GM12878 (cell line): ENCODE data around the gene NUDT1. TPM values are rescaled to one million over a fixed set of nuclear protein-coding genes. Genes with fewer than 3 reads are reported as not detected.
A peak's percentile ranks its signal among the peaks of the same experiment; 100 is the strongest.

ENCODE experiments used
- BACH1 ChIP-seq: fragments of 450-650 bp; IDR thresholded peaks from 2 replicates; pipeline ENCODE4 v1.6.1; 2017; ENCODE audit warnings: mild to moderate bottlenecking, borderline replicate concordance
- BMI1 ChIP-seq: fragments of 450-650 bp; IDR thresholded peaks from 2 replicates; pipeline ENCODE4 v1.6.1; 2016; ENCODE audit warnings: mild to moderate bottlenecking, moderate library complexity, borderline replicate concordance
- CHD2 ChIP-seq: IDR thresholded peaks from 2 replicates; pipeline ENCODE4 v1.6.1; 2011; ENCODE audit warnings: low read depth, low read length, improper control_type of control experiment, borderline replicate concordance
- EGR1 ChIP-seq, 2 experiments: IDR thresholded peaks; 1 replicate in 1 of 2; 2 replicates in 1 of 2; pipeline ENCODE4 v1.6.1; 2011 to 2012; ENCODE audit warnings: low read depth in 2 of 2, low read length in 2 of 2, borderline replicate concordance in 1 of 2, mild to moderate bottlenecking in 1 of 2, moderate library complexity in 1 of 2
- EP300 ChIP-seq, 2 experiments: fragments of 150-350 bp in 1 of 2; IDR thresholded peaks; 2 replicates each; pipeline ENCODE4 v1.6.1; 2011 to 2012; ENCODE audit warnings: low read depth in 2 of 2, low read length in 2 of 2, borderline replicate concordance in 1 of 2, improper control_type of control experiment in 1 of 2, inconsistent platforms in 1 of 2; ENCODE audit not compliant: control insufficient read depth in 1 of 2
- NFYB ChIP-seq: IDR thresholded peaks from 2 replicates; pipeline ENCODE4 v1.6.1; 2011; ENCODE audit warnings: low read depth, mild to moderate bottlenecking, low read length, improper control_type of control experiment, moderate library complexity; ENCODE audit not compliant: insufficient read depth
- RAD51 ChIP-seq: fragments of 450-650 bp; IDR thresholded peaks from 2 replicates; pipeline ENCODE4 v1.6.1; 2016; ENCODE audit warnings: moderate library complexity, mild to moderate bottlenecking, inconsistent platforms
- RFX5 ChIP-seq: IDR thresholded peaks from 2 replicates; pipeline ENCODE4 v1.6.1; 2011; ENCODE audit warnings: low read depth, low read length, improper control_type of control experiment
- SREBF1 ChIP-seq: IDR thresholded peaks from 2 replicates; pipeline ENCODE4 v1.6.1; 2012; ENCODE audit warnings: mild to moderate bottlenecking, low read length
- SREBF2 ChIP-seq: IDR thresholded peaks from 2 replicates; pipeline ENCODE4 v1.6.1; 2012; ENCODE audit warnings: mild to moderate bottlenecking, low read length
- SUZ12 ChIP-seq: fragments of 200-600 bp; sonication (generic); IDR thresholded peaks from one replicate; pipeline ENCODE4 v1.6.1; 2018; ENCODE audit warnings: antibody characterized with exemption, mild to moderate bottlenecking; ENCODE audit not compliant: unreplicated experiment
- polyA plus RNA-seq, 11 experiments: library from polyadenylated mRNA; depleted of rRNA in 4 of 11; unstranded in 6 of 11; stranded (reverse) in 5 of 11; fragments of >200 nt; fragmentation: Nextera tagmentation in 4 of 11; fragmentation: Illumina TruSeq in 1 of 11; extraction: Ambion mirVana in 4 of 11; extraction: Trizol in 1 of 11; gene quantifications; 1 replicate in 1 of 11; 2 replicates in 10 of 11; pipeline versions ENCODE4 v1.2.1 to v1.2.3, GENCODE V29; 2011 to 2016; ENCODE audit warnings: inconsistent platforms in 2 of 11, missing spikeins in 2 of 11, low read depth in 1 of 11
- total RNA-seq, 4 experiments: library from RNA; depleted of rRNA in 3 of 4; stranded (reverse); fragments of >200 nt in 3 of 4; fragmentation: Illumina TruSeq in 1 of 4; extraction: Trizol in 1 of 4; gene quantifications; 2 replicates each; pipeline versions ENCODE4 v1.2.1 to v1.2.3, GENCODE V29; 2013 to 2021
- TF ChIP-seq, protein P1 (sequence below): fragments of 450-650 bp; formaldehyde crosslinking; IDR thresholded peaks from 2 replicates; pipeline ENCODE4 v1.4.0; 2020; ENCODE audit warnings: mild to moderate bottlenecking, moderate library complexity
- TF ChIP-seq, protein P2 (sequence below): IDR thresholded peaks from 2 replicates; pipeline ENCODE4 v1.6.1; 2011; ENCODE audit warnings: borderline replicate concordance, low read depth, mild to moderate bottlenecking, moderate library complexity, low read length; ENCODE audit not compliant: insufficient read depth, poor library complexity, severe bottlenecking
- TF ChIP-seq, protein P3 (sequence below): fragments of 450-650 bp; IDR thresholded peaks from 2 replicates; pipeline ENCODE4 v1.6.1; 2016; ENCODE audit warnings: mild to moderate bottlenecking, moderate library complexity, borderline replicate concordance
- TF ChIP-seq, protein P4 (sequence below): IDR thresholded peaks from 2 replicates; pipeline ENCODE4 v1.6.1; 2011; ENCODE audit warnings: low read depth, mild to moderate bottlenecking, low read length, moderate library complexity, borderline replicate concordance; ENCODE audit errors: extremely low read depth
- TF ChIP-seq, protein P5 (sequence below): fragments of 150-350 bp; IDR thresholded peaks from 2 replicates; pipeline ENCODE4 v1.6.1; 2014; ENCODE audit warnings: mild to moderate bottlenecking, low read depth, low read length
- TF ChIP-seq, protein P6 (sequence below): IDR thresholded peaks from 2 replicates; pipeline ENCODE4 v1.6.1; 2012; ENCODE audit warnings: low read depth, low read length, improper control_type of control experiment

Gene NUDT1
- total and polyA plus RNA-seq, 10 of the 15 experiments (the other 5 are each of a cell fraction or from before 2014, with no cell fraction given): 7.7 to 122 (median 59.2) TPM

DNA sequence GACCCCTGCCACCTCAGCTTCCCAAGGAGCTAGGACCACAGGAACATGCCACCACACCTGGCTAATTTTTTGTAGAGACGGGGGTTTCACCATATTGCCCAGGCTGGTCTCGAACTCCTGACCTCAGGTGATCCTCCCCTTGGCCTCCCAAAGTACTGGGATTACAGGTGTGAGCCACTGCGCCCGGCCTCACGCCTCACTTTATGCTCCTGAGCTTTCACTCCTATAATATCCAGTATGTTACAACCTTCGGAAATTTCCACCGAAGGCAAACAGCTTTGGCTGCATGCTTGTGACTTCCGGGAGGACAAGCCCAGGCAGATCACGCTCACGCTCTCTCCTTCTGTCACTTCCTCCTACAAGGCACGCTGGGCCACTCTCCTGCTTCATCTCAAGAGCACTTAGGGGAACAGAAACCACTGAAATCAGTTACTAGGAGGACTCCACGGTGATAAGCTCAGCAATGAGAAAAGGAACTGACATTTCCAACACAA is 4.9 kb upstream of the NUDT1 start (continued):
- TF ChIP-seq, protein P1, sequence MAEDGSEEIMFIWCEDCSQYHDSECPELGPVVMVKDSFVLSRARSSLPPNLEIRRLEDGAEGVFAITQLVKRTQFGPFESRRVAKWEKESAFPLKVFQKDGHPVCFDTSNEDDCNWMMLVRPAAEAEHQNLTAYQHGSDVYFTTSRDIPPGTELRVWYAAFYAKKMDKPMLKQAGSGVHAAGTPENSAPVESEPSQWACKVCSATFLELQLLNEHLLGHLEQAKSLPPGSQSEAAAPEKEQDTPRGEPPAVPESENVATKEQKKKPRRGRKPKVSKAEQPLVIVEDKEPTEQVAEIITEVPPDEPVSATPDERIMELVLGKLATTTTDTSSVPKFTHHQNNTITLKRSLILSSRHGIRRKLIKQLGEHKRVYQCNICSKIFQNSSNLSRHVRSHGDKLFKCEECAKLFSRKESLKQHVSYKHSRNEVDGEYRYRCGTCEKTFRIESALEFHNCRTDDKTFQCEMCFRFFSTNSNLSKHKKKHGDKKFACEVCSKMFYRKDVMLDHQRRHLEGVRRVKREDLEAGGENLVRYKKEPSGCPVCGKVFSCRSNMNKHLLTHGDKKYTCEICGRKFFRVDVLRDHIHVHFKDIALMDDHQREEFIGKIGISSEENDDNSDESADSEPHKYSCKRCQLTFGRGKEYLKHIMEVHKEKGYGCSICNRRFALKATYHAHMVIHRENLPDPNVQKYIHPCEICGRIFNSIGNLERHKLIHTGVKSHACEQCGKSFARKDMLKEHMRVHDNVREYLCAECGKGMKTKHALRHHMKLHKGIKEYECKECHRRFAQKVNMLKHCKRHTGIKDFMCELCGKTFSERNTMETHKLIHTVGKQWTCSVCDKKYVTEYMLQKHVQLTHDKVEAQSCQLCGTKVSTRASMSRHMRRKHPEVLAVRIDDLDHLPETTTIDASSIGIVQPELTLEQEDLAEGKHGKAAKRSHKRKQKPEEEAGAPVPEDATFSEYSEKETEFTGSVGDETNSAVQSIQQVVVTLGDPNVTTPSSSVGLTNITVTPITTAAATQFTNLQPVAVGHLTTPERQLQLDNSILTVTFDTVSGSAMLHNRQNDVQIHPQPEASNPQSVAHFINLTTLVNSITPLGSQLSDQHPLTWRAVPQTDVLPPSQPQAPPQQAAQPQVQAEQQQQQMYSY: no peak
- no peak for TF ChIP-seq SREBF1
- no peak for TF ChIP-seq RAD51
- TF ChIP-seq RFX5: peak; percentile 85
- TF ChIP-seq, protein P2, sequence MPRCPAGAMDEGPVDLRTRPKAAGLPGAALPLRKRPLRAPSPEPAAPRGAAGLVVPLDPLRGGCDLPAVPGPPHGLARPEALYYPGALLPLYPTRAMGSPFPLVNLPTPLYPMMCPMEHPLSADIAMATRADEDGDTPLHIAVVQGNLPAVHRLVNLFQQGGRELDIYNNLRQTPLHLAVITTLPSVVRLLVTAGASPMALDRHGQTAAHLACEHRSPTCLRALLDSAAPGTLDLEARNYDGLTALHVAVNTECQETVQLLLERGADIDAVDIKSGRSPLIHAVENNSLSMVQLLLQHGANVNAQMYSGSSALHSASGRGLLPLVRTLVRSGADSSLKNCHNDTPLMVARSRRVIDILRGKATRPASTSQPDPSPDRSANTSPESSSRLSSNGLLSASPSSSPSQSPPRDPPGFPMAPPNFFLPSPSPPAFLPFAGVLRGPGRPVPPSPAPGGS: peak; percentile 55
- no peak for TF ChIP-seq NFYB
- TF ChIP-seq, protein P3, sequence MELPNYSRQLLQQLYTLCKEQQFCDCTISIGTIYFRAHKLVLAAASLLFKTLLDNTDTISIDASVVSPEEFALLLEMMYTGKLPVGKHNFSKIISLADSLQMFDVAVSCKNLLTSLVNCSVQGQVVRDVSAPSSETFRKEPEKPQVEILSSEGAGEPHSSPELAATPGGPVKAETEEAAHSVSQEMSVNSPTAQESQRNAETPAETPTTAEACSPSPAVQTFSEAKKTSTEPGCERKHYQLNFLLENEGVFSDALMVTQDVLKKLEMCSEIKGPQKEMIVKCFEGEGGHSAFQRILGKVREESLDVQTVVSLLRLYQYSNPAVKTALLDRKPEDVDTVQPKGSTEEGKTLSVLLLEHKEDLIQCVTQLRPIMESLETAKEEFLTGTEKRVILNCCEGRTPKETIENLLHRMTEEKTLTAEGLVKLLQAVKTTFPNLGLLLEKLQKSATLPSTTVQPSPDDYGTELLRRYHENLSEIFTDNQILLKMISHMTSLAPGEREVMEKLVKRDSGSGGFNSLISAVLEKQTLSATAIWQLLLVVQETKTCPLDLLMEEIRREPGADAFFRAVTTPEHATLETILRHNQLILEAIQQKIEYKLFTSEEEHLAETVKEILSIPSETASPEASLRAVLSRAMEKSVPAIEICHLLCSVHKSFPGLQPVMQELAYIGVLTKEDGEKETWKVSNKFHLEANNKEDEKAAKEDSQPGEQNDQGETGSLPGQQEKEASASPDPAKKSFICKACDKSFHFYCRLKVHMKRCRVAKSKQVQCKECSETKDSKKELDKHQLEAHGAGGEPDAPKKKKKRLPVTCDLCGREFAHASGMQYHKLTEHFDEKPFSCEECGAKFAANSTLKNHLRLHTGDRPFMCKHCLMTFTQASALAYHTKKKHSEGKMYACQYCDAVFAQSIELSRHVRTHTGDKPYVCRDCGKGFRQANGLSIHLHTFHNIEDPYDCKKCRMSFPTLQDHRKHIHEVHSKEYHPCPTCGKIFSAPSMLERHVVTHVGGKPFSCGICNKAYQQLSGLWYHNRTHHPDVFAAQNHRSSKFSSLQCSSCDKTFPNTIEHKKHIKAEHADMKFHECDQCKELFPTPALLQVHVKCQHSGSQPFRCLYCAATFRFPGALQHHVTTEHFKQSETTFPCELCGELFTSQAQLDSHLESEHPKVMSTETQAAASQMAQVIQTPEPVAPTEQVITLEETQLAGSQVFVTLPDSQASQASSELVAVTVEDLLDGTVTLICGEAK: peak; percentile 84; the same call in 1 of the 2 replicates
- TF ChIP-seq, protein P4, sequence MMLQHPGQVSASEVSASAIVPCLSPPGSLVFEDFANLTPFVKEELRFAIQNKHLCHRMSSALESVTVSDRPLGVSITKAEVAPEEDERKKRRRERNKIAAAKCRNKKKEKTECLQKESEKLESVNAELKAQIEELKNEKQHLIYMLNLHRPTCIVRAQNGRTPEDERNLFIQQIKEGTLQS: no peak
- TF ChIP-seq BACH1: peak; percentile 66; the same call in 1 of the 2 replicates
- TF ChIP-seq, protein P5, sequence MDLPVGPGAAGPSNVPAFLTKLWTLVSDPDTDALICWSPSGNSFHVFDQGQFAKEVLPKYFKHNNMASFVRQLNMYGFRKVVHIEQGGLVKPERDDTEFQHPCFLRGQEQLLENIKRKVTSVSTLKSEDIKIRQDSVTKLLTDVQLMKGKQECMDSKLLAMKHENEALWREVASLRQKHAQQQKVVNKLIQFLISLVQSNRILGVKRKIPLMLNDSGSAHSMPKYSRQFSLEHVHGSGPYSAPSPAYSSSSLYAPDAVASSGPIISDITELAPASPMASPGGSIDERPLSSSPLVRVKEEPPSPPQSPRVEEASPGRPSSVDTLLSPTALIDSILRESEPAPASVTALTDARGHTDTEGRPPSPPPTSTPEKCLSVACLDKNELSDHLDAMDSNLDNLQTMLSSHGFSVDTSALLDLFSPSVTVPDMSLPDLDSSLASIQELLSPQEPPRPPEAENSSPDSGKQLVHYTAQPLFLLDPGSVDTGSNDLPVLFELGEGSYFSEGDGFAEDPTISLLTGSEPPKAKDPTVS: no peak
- TF ChIP-seq, protein P6, sequence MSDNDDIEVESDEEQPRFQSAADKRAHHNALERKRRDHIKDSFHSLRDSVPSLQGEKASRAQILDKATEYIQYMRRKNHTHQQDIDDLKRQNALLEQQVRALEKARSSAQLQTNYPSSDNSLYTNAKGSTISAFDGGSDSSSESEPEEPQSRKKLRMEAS: peak; percentile 94
- TF ChIP-seq CHD2: peak; percentile 63; the same call in 1 of the 2 replicates
- peak in 1 of 2 experiments; percentile 78; a peak in 2 of 3 replicates for TF ChIP-seq EGR1 (IDR thresholded peaks at IDR 0.05; ENCODE audit: borderline replicate concordance in 1 of 2, low read depth in 2 of 2, low read length in 2 of 2)
- no peak for TF ChIP-seq SREBF2
- TF ChIP-seq EP300 (IDR thresholded peaks at IDR 0.05; ENCODE audit: borderline replicate concordance in 1 of 2, control insufficient read depth in 1 of 2, low read depth in 2 of 2, low read length in 2 of 2): peak; percentile 73 to 89
- peak; percentile 42; the same call in 1 of the 2 replicates for TF ChIP-seq BMI1
- no peak for TF ChIP-seq SUZ12
